ENCODE measurements around the gene KIRREL3.

- no peak for TF ChIP-seq POLR2A (IDR thresholded peaks at IDR 0.05)
- TF ChIP-seq, protein P1, sequence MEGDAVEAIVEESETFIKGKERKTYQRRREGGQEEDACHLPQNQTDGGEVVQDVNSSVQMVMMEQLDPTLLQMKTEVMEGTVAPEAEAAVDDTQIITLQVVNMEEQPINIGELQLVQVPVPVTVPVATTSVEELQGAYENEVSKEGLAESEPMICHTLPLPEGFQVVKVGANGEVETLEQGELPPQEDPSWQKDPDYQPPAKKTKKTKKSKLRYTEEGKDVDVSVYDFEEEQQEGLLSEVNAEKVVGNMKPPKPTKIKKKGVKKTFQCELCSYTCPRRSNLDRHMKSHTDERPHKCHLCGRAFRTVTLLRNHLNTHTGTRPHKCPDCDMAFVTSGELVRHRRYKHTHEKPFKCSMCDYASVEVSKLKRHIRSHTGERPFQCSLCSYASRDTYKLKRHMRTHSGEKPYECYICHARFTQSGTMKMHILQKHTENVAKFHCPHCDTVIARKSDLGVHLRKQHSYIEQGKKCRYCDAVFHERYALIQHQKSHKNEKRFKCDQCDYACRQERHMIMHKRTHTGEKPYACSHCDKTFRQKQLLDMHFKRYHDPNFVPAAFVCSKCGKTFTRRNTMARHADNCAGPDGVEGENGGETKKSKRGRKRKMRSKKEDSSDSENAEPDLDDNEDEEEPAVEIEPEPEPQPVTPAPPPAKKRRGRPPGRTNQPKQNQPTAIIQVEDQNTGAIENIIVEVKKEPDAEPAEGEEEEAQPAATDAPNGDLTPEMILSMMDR (IDR thresholded peaks at IDR 0.05) = no peak
Observed at GRCh38 chr11:126968915-126969314, 31.7 kb downstream of the KIRREL3 start.

Data from testis (tissue), 2 donors.